Hepatic stellate cell (primary cell): Measurements from ENCODE around the gene CYP1B1.
"Not testable (repeated sequence)": the region's sequence is repeated elsewhere in the genome, so short reads cannot be mapped to it uniquely, and the experiment has no call there.

Experiments used
- DNase-seq: peaks from one replicate; pipeline ENCODE4 v3.0.0; 2011; ENCODE audit warnings: low spot score

The CYP1B1 gene

DNA sequence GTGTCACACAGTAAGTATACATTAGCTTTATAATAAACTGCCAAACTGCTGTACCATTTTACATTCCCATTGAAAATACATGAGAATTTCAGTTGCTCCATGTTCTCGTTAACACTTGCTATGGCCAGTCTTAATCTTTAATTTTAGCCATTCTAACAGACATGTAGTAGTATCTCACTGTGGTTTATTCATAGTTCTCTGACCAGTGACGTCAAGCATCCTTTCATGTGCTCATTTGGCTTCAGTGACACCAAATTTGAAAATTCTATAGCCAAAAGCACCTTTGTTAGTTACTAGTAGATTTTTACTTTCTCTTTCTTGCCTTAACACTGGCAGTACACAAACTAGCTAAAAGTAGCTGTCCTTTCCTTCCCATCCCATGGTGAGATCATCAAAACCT, 43.0 kb downstream of the CYP1B1 start:
- DNase-seq, result no peak

DNA sequence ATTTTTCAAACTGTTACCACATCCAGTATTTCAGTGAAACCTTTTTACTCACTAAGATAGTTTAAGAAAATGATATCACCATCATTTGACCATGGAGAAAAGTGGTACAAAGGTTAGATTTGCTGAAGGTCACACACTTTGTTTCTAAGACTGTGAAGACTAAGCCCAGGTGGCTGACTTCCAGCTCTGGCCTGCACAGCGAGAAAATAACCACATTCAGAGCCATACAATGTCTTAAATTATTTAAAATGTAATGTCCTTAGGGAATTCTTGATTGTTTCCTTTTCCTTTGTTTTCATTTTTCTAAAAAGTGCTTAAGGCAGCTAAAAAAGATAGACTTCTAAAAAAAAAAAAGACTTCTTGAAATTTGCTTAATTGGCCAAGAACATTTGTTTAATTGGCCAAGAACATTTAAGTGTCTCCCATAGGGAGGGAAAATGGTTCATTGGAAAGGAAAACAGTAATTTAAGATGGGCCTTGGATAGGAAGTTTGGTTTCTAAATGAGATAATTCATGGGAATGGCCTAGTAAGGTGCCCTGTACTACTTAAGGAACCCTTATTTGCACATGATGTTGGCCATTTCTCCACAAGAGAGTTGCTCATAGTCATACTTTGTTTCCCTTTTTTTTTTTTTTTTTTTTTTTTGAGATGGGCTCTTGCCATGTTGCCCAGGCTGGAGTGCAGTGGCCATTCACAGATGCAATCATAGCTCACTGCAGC, 45.2 kb downstream of the CYP1B1 start:
- no peak for DNase-seq

DNA sequence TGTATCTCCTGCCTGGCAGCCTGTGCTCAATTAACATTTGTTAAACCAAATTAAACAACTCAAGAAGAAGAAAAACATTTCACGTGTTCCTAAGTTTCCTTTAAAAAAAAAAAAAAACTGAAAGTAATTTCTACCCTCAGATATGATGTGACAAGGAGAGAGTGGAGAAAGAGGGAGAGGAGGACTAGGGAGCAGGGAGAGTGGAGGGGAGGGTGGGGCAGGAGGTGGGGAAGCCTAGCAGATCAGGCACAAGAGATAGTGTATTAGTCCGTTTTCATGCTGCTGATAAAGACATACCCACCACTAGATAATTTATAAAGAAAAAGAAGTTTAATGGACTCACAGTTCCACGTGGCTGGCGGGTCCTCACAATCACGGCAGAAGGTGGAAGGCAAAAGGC, 46.4 kb downstream of the CYP1B1 start:
- no peak for DNase-seq

DNA sequence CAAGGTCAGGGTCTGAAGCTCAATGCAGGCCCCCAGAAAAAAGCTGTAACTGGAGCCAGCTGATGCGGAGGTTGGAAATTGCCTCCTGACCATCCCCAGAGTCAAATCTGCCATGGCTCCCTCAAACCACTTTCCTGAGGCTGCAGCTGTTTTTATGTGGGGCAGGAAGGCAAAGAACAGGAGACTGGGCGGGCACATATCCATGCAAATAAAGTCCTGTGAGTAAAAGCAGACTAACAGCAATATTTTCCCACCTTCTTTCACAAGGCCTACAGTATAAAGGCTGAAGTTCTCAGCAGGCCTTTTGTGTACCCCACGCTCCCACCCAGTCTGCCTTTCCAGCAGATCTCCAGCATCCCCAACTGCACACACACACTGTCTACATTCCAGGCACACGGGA, 47.1 kb downstream of the CYP1B1 start:
- DNase-seq, result no peak

DNA sequence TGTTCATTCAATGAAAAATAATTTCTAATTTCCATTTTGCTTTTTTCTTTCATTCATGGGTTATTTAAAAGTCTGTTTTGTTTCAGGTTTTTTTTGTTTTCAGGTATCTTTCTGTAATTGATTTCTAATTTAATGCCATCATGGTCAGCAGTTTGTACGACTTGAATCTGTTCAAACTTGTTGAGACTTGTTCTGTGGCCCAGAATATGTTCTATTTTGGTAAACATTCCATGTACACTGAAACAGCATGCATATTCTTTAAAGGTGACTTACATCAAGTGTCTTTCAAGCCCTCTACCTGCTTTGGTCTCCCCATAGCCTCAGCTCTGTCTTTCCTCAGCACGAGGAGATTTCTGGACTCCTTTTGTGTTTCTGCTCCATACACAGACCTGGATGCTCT, 49.1 kb downstream of the CYP1B1 start:
- no peak for DNase-seq

DNA sequence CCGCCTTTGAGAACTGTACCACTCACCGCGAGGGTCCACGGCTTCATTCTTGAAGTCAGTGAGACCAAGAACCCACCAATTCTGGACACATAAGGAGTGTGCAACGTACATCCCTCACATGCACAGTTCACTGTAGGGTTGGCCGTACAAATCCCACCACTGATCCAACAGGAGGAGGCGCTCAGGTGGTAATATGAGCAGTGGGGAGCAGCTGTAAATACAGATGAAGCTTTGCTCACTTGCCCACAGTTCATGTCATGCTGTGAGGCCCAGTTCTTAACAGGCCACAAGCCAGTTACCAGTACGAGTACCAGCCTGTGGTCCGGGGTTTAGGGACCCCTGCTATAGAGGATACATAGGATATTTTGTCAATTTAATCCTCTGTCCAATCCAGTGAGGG, 54.4 kb downstream of the CYP1B1 start:
- no peak for DNase-seq

DNA sequence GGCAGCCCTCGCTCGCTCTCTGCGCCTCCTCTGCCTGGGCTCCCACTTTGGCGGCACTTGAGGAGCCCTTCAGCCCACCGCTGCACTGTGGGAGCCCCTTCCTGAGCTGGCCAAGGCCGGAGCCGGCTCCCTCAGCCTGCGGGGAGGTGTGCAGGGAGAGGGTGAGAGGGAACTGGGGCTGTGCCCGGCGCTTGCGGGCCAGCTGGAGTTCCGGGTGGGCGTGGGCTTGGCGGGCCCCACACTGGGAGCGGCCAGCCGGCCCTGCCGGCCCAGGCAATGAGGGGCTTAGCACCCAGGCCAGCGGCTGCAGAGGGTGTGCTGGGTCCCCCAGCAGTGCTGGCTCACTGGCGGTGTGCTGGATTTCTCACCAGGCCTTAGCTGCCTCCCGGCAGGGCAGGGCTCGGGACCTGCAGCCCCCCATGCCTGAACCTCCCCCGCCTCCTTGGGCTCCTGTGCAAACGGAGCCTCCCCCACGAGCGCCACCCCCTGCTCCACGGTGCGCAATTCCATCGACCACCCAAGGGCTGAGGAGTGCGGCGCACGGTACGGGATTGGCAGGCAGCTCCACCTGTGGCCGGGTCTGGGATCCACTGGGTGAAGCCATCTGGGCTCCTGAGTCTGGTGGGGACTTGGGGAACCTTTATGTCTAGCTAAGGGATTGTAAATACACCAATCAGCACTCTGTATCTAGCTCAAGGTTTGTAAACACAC, 55.4 kb downstream of the CYP1B1 start:
- DNase-seq, result not testable (repeated sequence)

DNA sequence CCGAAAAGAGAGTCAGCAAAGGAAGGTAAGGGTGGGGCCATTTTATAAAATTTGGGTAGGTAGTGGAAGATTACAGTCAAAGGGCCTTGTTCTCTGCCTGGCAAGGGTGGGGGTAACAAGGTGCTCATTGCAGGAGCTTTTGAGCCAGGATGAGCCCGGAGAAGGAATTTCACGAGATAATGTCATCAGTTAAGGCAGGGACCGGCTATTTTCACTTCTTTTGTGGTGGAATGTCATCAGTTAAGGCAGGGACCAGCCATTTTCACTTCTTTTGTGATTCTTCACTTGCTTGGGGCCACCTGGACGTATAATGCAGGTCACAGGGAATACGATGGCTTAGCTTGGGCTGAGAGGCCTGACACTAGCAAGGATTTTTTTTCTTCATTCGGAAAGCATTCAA, 58.1 kb downstream of the CYP1B1 start:
- DNase-seq, result no peak
